SK-N-SH (cell line): ENCODE data around the gene RANBP9. TPM values are rescaled to one million over a fixed set of nuclear protein-coding genes. Genes with fewer than 3 reads are reported as not detected.

Experiments
- CTCF ChIA-PET: fragments of 300-600, 350-600 bp; formaldehyde crosslinking; extraction: SDS; loops from one replicate; lab custom pipeline; 2021; lab: Yijun Ruan, JAX
- POLR2A ChIA-PET: fragments of 350-600 bp; sonication (Branson Sonifier 250); formaldehyde crosslinking; extraction: SDS; loops from one replicate; lab custom pipeline; 2020; ENCODE audit warnings: antibody characterized with exemption, inconsistent platforms; lab: Yijun Ruan, JAX
- DNase-seq: peaks from one replicate; pipeline ENCODE4 v3.0.0; 2012
- H2AFZ ChIP-seq: fragments of 200-600 bp; sonication (generic); 2 replicates; pipeline ENCODE4 v1.8.1; 2016; ENCODE audit warnings: antibody characterized with exemption, mild to moderate bottlenecking, low read depth
- H3F3A ChIP-seq: fragments of 200-600 bp; sonication (generic); replicated peaks from 2 replicates; pipeline ENCODE3; 2016; ENCODE audit warnings: antibody characterized with exemption, mild to moderate bottlenecking; ENCODE audit not compliant: insufficient read depth
- H3K27ac ChIP-seq, 2 experiments: fragments of 200-500 bp in 1 of 2; fragments of 200-600 bp in 1 of 2; sonication (Bioruptor generic) in 1 of 2; sonication (generic), shearing (Covaris generic) in 1 of 2; 2 replicates each; pipeline versions ENCODE4 v1.5.1 to v1.6.1; 2014 to 2016; ENCODE audit warnings: low read depth in 2 of 2, inconsistent platforms in 1 of 2, low read length in 1 of 2, mild to moderate bottlenecking in 1 of 2, mixed read lengths in 1 of 2
- H3K27me3 ChIP-seq: fragments of 200-600 bp; sonication (generic), shearing (Covaris generic); 2 replicates; pipeline ENCODE4 v1.6.1; 2016; ENCODE audit warnings: mixed run types; ENCODE audit not compliant: insufficient read depth
- H3K36me3 ChIP-seq, 2 experiments: fragments of 200-500 bp in 1 of 2; fragments of 200-600 bp in 1 of 2; sonication (Bioruptor generic) in 1 of 2; sonication (generic) in 1 of 2; replicated peaks in 1 of 2; 2 replicates each; pipeline versions ENCODE3 to v1.5.1; 2014 to 2016; ENCODE audit warnings: low read length in 1 of 2, mild to moderate bottlenecking in 1 of 2; ENCODE audit not compliant: insufficient read depth in 2 of 2, control insufficient read depth in 1 of 2
- H3K4me1 ChIP-seq, 2 experiments: fragments of 200-500 bp in 1 of 2; fragments of 200-600 bp in 1 of 2; sonication (Bioruptor generic) in 1 of 2; sonication (generic), shearing (Covaris generic) in 1 of 2; 2 replicates each; pipeline versions ENCODE4 v1.5.1 to v1.6.1; 2014 to 2016; ENCODE audit warnings: low read depth in 1 of 2, low read length in 1 of 2, mixed run types in 1 of 2; ENCODE audit not compliant: insufficient read depth in 2 of 2, control insufficient read depth in 1 of 2
- H3K4me2 ChIP-seq: fragments of 200-600 bp; sonication (generic), shearing (Covaris generic); 2 replicates; pipeline ENCODE4 v1.6.1; 2017; ENCODE audit warnings: mixed run types
- H3K4me3 ChIP-seq, 2 experiments: fragments of 200-500 bp in 1 of 2; fragments of 200-600 bp in 1 of 2; sonication (Bioruptor generic) in 1 of 2; sonication (generic), shearing (Covaris generic) in 1 of 2; 2 replicates each; pipeline versions ENCODE4 v1.5.1 to v1.8.1; 2014 to 2016; ENCODE audit warnings: low read depth in 2 of 2, inconsistent platforms in 1 of 2, low read length in 1 of 2, mild to moderate bottlenecking in 1 of 2, mixed read lengths in 1 of 2, moderate library complexity in 1 of 2
- H3K79me2 ChIP-seq: fragments of 200-600 bp; sonication (generic); 2 replicates; pipeline ENCODE4 v1.8.1; 2017; ENCODE audit warnings: mild to moderate bottlenecking; ENCODE audit not compliant: insufficient read depth
- H3K9ac ChIP-seq: fragments of 200-600 bp; sonication (generic); 2 replicates; pipeline ENCODE4 v1.6.1; 2017; ENCODE audit warnings: mixed run types
- H3K9me2 ChIP-seq: fragments of 200-600 bp; sonication (generic); 2 replicates; pipeline ENCODE4 v1.6.1; 2017; ENCODE audit warnings: mixed run types
- H3K9me3 ChIP-seq: fragments of 200-600 bp; sonication (generic); 2 replicates; pipeline ENCODE4 v1.6.1; 2017; ENCODE audit warnings: mixed run types, mild to moderate bottlenecking, moderate library complexity
- H4K20me1 ChIP-seq: fragments of 200-600 bp; sonication (generic); 2 replicates; pipeline ENCODE4 v1.6.1; 2017; ENCODE audit warnings: mild to moderate bottlenecking, mixed run types; ENCODE audit not compliant: insufficient read depth
- CTCF ChIP-seq: fragments of 200-600 bp; sonication (generic); IDR thresholded peaks from 2 replicates; pipeline ENCODE4 v1.6.1; 2017; ENCODE audit warnings: antibody characterized with exemption, mild to moderate bottlenecking, moderate library complexity
- FOXJ3 ChIP-seq: sonication (generic); formaldehyde crosslinking; IDR thresholded peaks from 2 replicates; pipeline ENCODE4 v1.5.1; 2020; ENCODE audit warnings: mild to moderate bottlenecking, missing genetic modification reagents
- GATA2 ChIP-seq: sonication (generic); formaldehyde crosslinking; IDR thresholded peaks from 2 replicates; pipeline ENCODE4 v1.5.0; 2020; ENCODE audit warnings: mild to moderate bottlenecking, missing genetic modification reagents
- IRF3 ChIP-seq: fragments of 150-350 bp; IDR thresholded peaks from 2 replicates; pipeline ENCODE4 v1.6.1; 2016; ENCODE audit warnings: mild to moderate bottlenecking, low read depth, low read length
- JUND ChIP-seq: IDR thresholded peaks from 2 replicates; pipeline ENCODE4 v1.4.0; 2012
- MXI1 ChIP-seq: IDR thresholded peaks from 2 replicates; pipeline ENCODE4 v1.6.1; 2012; ENCODE audit warnings: mild to moderate bottlenecking, low read depth, low read length, improper control_type of control experiment
- RAD21 ChIP-seq: IDR thresholded peaks from 2 replicates; pipeline ENCODE4 v1.6.1; 2012; ENCODE audit warnings: mild to moderate bottlenecking, low read length
- REST ChIP-seq: IDR thresholded peaks from 2 replicates; pipeline ENCODE4 v1.6.1; 2012; ENCODE audit warnings: mild to moderate bottlenecking, low read depth, low read length, moderate library complexity
- RFX5 ChIP-seq: IDR thresholded peaks from 2 replicates; pipeline ENCODE4 v1.6.1; 2012; ENCODE audit warnings: mild to moderate bottlenecking, improper control_type of control experiment, low read length
- SIN3A ChIP-seq: IDR thresholded peaks from 2 replicates; pipeline ENCODE4 v1.6.1; 2012; ENCODE audit warnings: low read depth, mild to moderate bottlenecking, low read length, moderate library complexity, borderline replicate concordance
- SMC3 ChIP-seq: IDR thresholded peaks from 2 replicates; pipeline ENCODE4 v1.6.1; 2012; ENCODE audit warnings: low read depth, low read length, improper control_type of control experiment
- TCF12 ChIP-seq: IDR thresholded peaks from 2 replicates; pipeline ENCODE4 v1.4.0; 2012
- TEAD4 ChIP-seq: IDR thresholded peaks from 2 replicates; pipeline ENCODE4 v1.4.0; 2012; ENCODE audit warnings: mild to moderate bottlenecking, borderline replicate concordance; ENCODE audit not compliant: insufficient read depth
- USF1 ChIP-seq: IDR thresholded peaks from 2 replicates; pipeline ENCODE4 v1.4.0; 2012; ENCODE audit warnings: low read depth, borderline replicate concordance
- ZBTB33 ChIP-seq: IDR thresholded peaks from 2 replicates; pipeline ENCODE4 v1.4.0; 2012; ENCODE audit warnings: low read depth, borderline replicate concordance
- WGBS: methylation state at CpG from one replicate; pipeline ENCODE4 v1.1.6; 2017; ENCODE audit warnings: low lambda C conversion rate; 5-methylcytosine and 5-hydroxymethylcytosine counted together
- polyA plus RNA-seq, 3 experiments: library from polyadenylated mRNA; depleted of rRNA; stranded (reverse); fragments of >200 nt; gene quantifications; 2 replicates each; pipeline ENCODE4 v1.2.3, GENCODE V29; 2012

Gene RANBP9
- polyA plus RNA-seq, 1 of the 3 experiments (the other 2 are of a cell fraction), result 20.4 TPM

GRCh38 chr6:13597073-13597472 lies 114.6 kb downstream of the RANBP9 start:
- CTCF ChIA-PET, result no interaction called here
- POLR2A ChIA-PET, result no interaction called here

More at GRCh38 chr6:13597073-13597472, 114.6 kb downstream of the RANBP9 start:
- no peaks in the 10 kb centered on the region for H3K9me2 ChIP-seq
- H3K27me3 ChIP-seq, result no peaks in the 10 kb centered on the region
- H3K4me1 ChIP-seq, result peaks cover 0 to 7% of the 10 kb centered on the region in 2 experiments; a peak in 1 of 4 replicates
- WGBS, result 95% methylated on average over 4 of the region's 4 CpGs
- DNase-seq, result no peak
- no peak overlapping the region for H3K27ac ChIP-seq
- H3K9ac ChIP-seq, result no peak overlapping the region
- TF ChIP-seq MXI1 (no peak), SIN3A (no peak), GATA2 (CRISPR knock-in tag) (no peak), RAD21 (no peak), TEAD4 (no peak), SMC3 (no peak), ZBTB33 (no peak), RFX5 (no peak), IRF3 (no peak), FOXJ3 (CRISPR knock-in tag) (no peak), REST (no peak), CTCF (no peak), USF1 (no peak), JUND (no peak), TCF12 (no peak)
- H3F3A ChIP-seq, result peaks cover 11% of the 10 kb centered on the region
- peaks cover 5 to 29% of the 10 kb centered on the region in 2 experiments for H3K36me3 ChIP-seq
- no peak overlapping the region for H3K4me2 ChIP-seq
- H2AFZ ChIP-seq, result no peak overlapping the region
- H3K79me2 ChIP-seq, result no peaks in the 10 kb centered on the region
- no peaks in the 10 kb centered on the region for H4K20me1 ChIP-seq
- no peak overlapping the region for H3K4me3 ChIP-seq
- H3K9me3 ChIP-seq, result no peaks in the 10 kb centered on the region
